Astrocyte of the cerebellum (primary cell): ENCODE results near the gene GLI3.

Source experiments
- DNase-seq: peaks from one replicate; pipeline ENCODE4 v3.0.0-alpha.2; 2011; ENCODE audit warnings: low read depth
- H3K4me3 ChIP-seq: 2 replicates; pipeline ENCODE4 v1.5.1; 2011; ENCODE audit warnings: mild to moderate bottlenecking, low read depth, low read length, moderate library complexity
- CTCF ChIP-seq: IDR thresholded peaks from 2 replicates; pipeline ENCODE4 v1.5.1; 2012; ENCODE audit warnings: low read length, low read depth, moderate library complexity, mild to moderate bottlenecking; ENCODE audit errors: missing control alignments
- in situ Hi-C: cut with HindIII; loops from 2 replicates; pipeline ENCODE4 v1.10.0; 2017; ENCODE audit warnings: low sequenced_read_pairs

GLI3 gene

GRCh38 chr7:42176724-42177101 is 60.3 kb downstream of the GLI3 start:
- DNase-seq = no peak
- in situ Hi-C loops = no loop called here
- no peak overlapping the region for H3K4me3 ChIP-seq
- TF ChIP-seq CTCF = no peak

- in situ Hi-C loops = no loop called here
- no peak overlapping the region for H3K4me3 ChIP-seq
- no peak for DNase-seq
- no peak for TF ChIP-seq CTCF
Observed at GRCh38 chr7:42175834-42176723, 60.9 kb downstream of the GLI3 start.

- in situ Hi-C loops = no loop called here
- TF ChIP-seq CTCF = no peak
- no peak overlapping the region for H3K4me3 ChIP-seq
- no peak for DNase-seq
Observed at GRCh38 chr7:42174391-42174912, 62.6 kb downstream of the GLI3 start.

- H3K4me3 ChIP-seq = no peak overlapping the region
- in situ Hi-C loops = no loop called here
- no peak for TF ChIP-seq CTCF
- DNase-seq = peak; percentile 32
Observed at GRCh38 chr7:42170724-42171123, 66.3 kb downstream of the GLI3 start.

GRCh38 chr7:42168512-42168911 is 68.5 kb downstream of the GLI3 start:
- no peak for DNase-seq
- no peak overlapping the region for H3K4me3 ChIP-seq
- in situ Hi-C loops = no loop called here
- no peak for TF ChIP-seq CTCF

- DNase-seq = no peak
- TF ChIP-seq CTCF = no peak
- in situ Hi-C loops = no loop called here
- H3K4me3 ChIP-seq = no peak overlapping the region
Observed at GRCh38 chr7:42167631-42168236, 69.3 kb downstream of the GLI3 start.
